Renal cortex interstitium (tissue), 15 donors: Measurements from ENCODE around the gene TESPA1. TPM values are rescaled to one million over a fixed set of nuclear protein-coding genes. Genes with fewer than 3 reads are reported as not detected.

Experiments
- DNase-seq, 11 donors: peaks; one replicate each; pipeline ENCODE4 v3.0.0-alpha.2; 2013; ENCODE audit warnings: low read depth in 9 of 11, low spot score in 4 of 11; ENCODE audit errors: extremely low read depth in 1 of 11
- long read RNA-seq, 16 experiments: transcript quantifications; one replicate each; lab custom pipeline, GENCODE V29; 2026
- polyA plus RNA-seq, 3 donors: library from polyadenylated mRNA; unstranded; fragments of 120-200 nt; gene quantifications; one replicate each; pipeline ENCODE4 v1.2.1, GENCODE V29; 2013; ENCODE audit not compliant: insufficient read length in 3 of 3

The TESPA1 gene
- under 1 TPM; 0.32 to 0.67 (median 0.50) TPM for polyA plus RNA-seq
- long read RNA-seq, donor 1 = 0 reads
- long read RNA-seq, donor 2 = 0 reads
- long read RNA-seq, donor 3 = 0 reads
- long read RNA-seq, donor 4 = 0 reads
- long read RNA-seq, donor 5 = 0 reads
- long read RNA-seq, donor 6 = 0 reads
- long read RNA-seq, donor 7 = 0 reads
- long read RNA-seq, donor 8 = 0 reads
- long read RNA-seq, donor 9 = 0 reads
- long read RNA-seq, donor 10 = 0 reads
- long read RNA-seq, donor 11 = 0 reads
- long read RNA-seq, donor 12 = 0 reads
- long read RNA-seq, donor 13 = 0 reads
- long read RNA-seq, donor 14 = 0 reads
- long read RNA-seq, donor 15 = 0 reads
- long read RNA-seq, donor 16 = 0 reads

- no peak for DNase-seq
Measured at GRCh38 chr12:54984658-54985376, at the start of gene TESPA1. TSS of gene TESPA1 (minus strand) at chr12:54984762. CDS start at chr12:54974562, 10,200 bp downstream.

- DNase-seq = no peak
Measured at GRCh38 chr12:55034218-55034617, 49.7 kb upstream of the TESPA1 start.

- no peak for DNase-seq
Measured at GRCh38 chr12:55025508-55025907, 40.9 kb upstream of the TESPA1 start.

GRCh38 chr12:55024575-55024974 is 40.0 kb upstream of the TESPA1 start:
- DNase-seq = no peak

GRCh38 chr12:55019784-55020183 is 35.2 kb upstream of the TESPA1 start, which contains the start of gene NEUROD4:
TSS of gene NEUROD4 (plus strand) at chr12:55019974. CDS start at chr12:55026440, 6,466 bp downstream.
- DNase-seq = peak; percentile 41 to 84 (median 70)

- DNase-seq = no peak
Measured at GRCh38 chr12:55017416-55017925, 32.9 kb upstream of the TESPA1 start.

- DNase-seq = no peak
Measured at GRCh38 chr12:55008944-55009585, 24.5 kb upstream of the TESPA1 start.

GRCh38 chr12:55002355-55002754 is 17.8 kb upstream of the TESPA1 start:
- DNase-seq = no peak

- DNase-seq = no peak
Measured at GRCh38 chr12:55001198-55001868, 16.8 kb upstream of the TESPA1 start.

- no peak for DNase-seq
Measured at GRCh38 chr12:54998958-54999510, 14.5 kb upstream of the TESPA1 start.

GRCh38 chr12:54997929-54998522 is 13.5 kb upstream of the TESPA1 start:
- DNase-seq = no peak

- DNase-seq = no peak
Measured at GRCh38 chr12:54996205-54996604, 11.6 kb upstream of the TESPA1 start.

GRCh38 chr12:54993181-54993835 is 8.7 kb upstream of the TESPA1 start:
- DNase-seq = peak; percentile 36 to 61 (median 49)

GRCh38 chr12:54991991-54992375 is 7.4 kb upstream of the TESPA1 start:
- DNase-seq = no peak

GRCh38 chr12:54991161-54991990 is 6.8 kb upstream of the TESPA1 start:
- DNase-seq = no peak

- DNase-seq = no peak
Measured at GRCh38 chr12:54989829-54990228, 5.3 kb upstream of the TESPA1 start.

- DNase-seq = peak in 3 of 11 donors; percentile 6 to 10 (median 9)
Measured at GRCh38 chr12:54988402-54989054, 4.0 kb upstream of the TESPA1 start.
